H9 (cell line): ENCODE data around the gene SSRP1. TPM values are rescaled to one million over a fixed set of nuclear protein-coding genes. Genes with fewer than 3 reads are reported as not detected.

Experiments
- DNase-seq: peaks from one replicate; pipeline ENCODE4 v3.0.0-alpha.2; 2017
- H2AFZ ChIP-seq: one replicate; pipeline ENCODE4 v1.6.1; 2013; ENCODE audit warnings: mild to moderate bottlenecking, low read length, control low read depth, moderate library complexity
- H2AK5ac ChIP-seq: 2 replicates; pipeline ENCODE4 v1.6.1; 2013; ENCODE audit warnings: low read length, control low read depth, mixed read lengths; ENCODE audit not compliant: insufficient read length
- H2BK120ac ChIP-seq: one replicate; pipeline ENCODE4 v1.6.1; 2013; ENCODE audit warnings: low read depth, mild to moderate bottlenecking, low read length, control low read depth, inconsistent platforms; ENCODE audit not compliant: poor library complexity, severe bottlenecking
- H2BK12ac ChIP-seq: 2 replicates; pipeline ENCODE4 v1.6.1; 2013; ENCODE audit warnings: low read length, control low read depth, mixed read lengths, low read depth; ENCODE audit not compliant: insufficient read length
- H2BK15ac ChIP-seq: 2 replicates; pipeline ENCODE4 v1.6.1; 2013; ENCODE audit warnings: low read depth, low read length, control low read depth
- H2BK20ac ChIP-seq: one replicate; pipeline ENCODE4 v1.6.1; 2013; ENCODE audit warnings: low read depth, mild to moderate bottlenecking, low read length, control low read depth, inconsistent platforms; ENCODE audit not compliant: poor library complexity, severe bottlenecking
- H2BK5ac ChIP-seq: 2 replicates; pipeline ENCODE4 v1.6.1; 2013; ENCODE audit warnings: low read length, control low read depth, mixed read lengths; ENCODE audit not compliant: insufficient read length
- H3K14ac ChIP-seq: 2 replicates; pipeline ENCODE4 v1.6.1; 2013; ENCODE audit warnings: low read length, control low read depth; ENCODE audit not compliant: insufficient read depth
- H3K18ac ChIP-seq: 2 replicates; pipeline ENCODE4 v1.6.1; 2013; ENCODE audit warnings: low read depth, mild to moderate bottlenecking, mixed read lengths, low read length, control low read depth; ENCODE audit not compliant: insufficient read length
- H3K23ac ChIP-seq: 2 replicates; pipeline ENCODE4 v1.6.1; 2013; ENCODE audit warnings: low read length, control low read depth, mixed read lengths, low read depth; ENCODE audit not compliant: insufficient read length
- H3K23me2 ChIP-seq: 2 replicates; pipeline ENCODE4 v1.6.1; 2013; ENCODE audit warnings: low read depth, mild to moderate bottlenecking, mixed read lengths, low read length, control low read depth; ENCODE audit not compliant: insufficient read length, poor library complexity, severe bottlenecking
- H3K27ac ChIP-seq: 2 replicates; pipeline ENCODE4 v1.5.1; 2013; ENCODE audit warnings: low read length, control low read depth, mixed read lengths, low read depth; ENCODE audit not compliant: insufficient read length
- H3K27me3 ChIP-seq: 2 replicates; pipeline ENCODE4 v1.6.1; 2013; ENCODE audit warnings: low read length, control low read depth, inconsistent platforms; ENCODE audit not compliant: insufficient read depth
- H3K4ac ChIP-seq: 2 replicates; pipeline ENCODE4 v1.6.1; 2013; ENCODE audit warnings: low read depth, mild to moderate bottlenecking, control low read depth, inconsistent platforms, low read length, moderate library complexity
- H3K4me1 ChIP-seq: 2 replicates; pipeline ENCODE4 v1.6.1; 2013; ENCODE audit warnings: low read length, control low read depth, inconsistent platforms; ENCODE audit not compliant: insufficient read depth
- H3K4me2 ChIP-seq: 2 replicates; pipeline ENCODE4 v1.6.1; 2013; ENCODE audit warnings: low read length, control low read depth, mixed read lengths; ENCODE audit not compliant: insufficient read length, insufficient read depth
- H3K56ac ChIP-seq: 2 replicates; pipeline ENCODE4 v1.6.1; 2013; ENCODE audit warnings: low read depth, mild to moderate bottlenecking, mixed read lengths, low read length, control low read depth; ENCODE audit not compliant: insufficient read length
- H3K79me1 ChIP-seq: 2 replicates; pipeline ENCODE4 v1.6.1; 2013; ENCODE audit warnings: low read depth, mild to moderate bottlenecking, moderate library complexity, low read length, control low read depth, inconsistent platforms; ENCODE audit not compliant: insufficient read depth, poor library complexity, severe bottlenecking
- H3K79me2 ChIP-seq: 2 replicates; pipeline ENCODE4 v1.6.1; 2013; ENCODE audit warnings: low read length, control low read depth, inconsistent platforms; ENCODE audit not compliant: insufficient read depth
- H3K9ac ChIP-seq: 2 replicates; pipeline ENCODE4 v1.6.1; 2013; ENCODE audit warnings: low read length, control low read depth, mixed read lengths; ENCODE audit not compliant: insufficient read length; ENCODE audit errors: extremely low read depth
- H3K9me3 ChIP-seq: one replicate; pipeline ENCODE4 v1.6.1; 2013; ENCODE audit warnings: low read depth, low read length, inconsistent platforms; ENCODE audit not compliant: control insufficient read depth
- H3T11ph ChIP-seq: one replicate; pipeline ENCODE4 v1.6.1; 2013; ENCODE audit warnings: mild to moderate bottlenecking, low read length, control low read depth, inconsistent platforms
- H4K20me1 ChIP-seq: one replicate; pipeline ENCODE4 v1.6.1; 2013; ENCODE audit not compliant: control insufficient read depth, insufficient read length, insufficient read depth
- H4K5ac ChIP-seq: 2 replicates; pipeline ENCODE4 v1.6.1; 2013; ENCODE audit warnings: low read depth, mild to moderate bottlenecking, mixed read lengths, low read length, control low read depth; ENCODE audit not compliant: insufficient read length
- H4K8ac ChIP-seq: replicated peaks from 2 replicates; pipeline ENCODE4 v1.6.1; 2013; ENCODE audit warnings: low read length, control low read depth, mixed read lengths, low read depth; ENCODE audit not compliant: insufficient read length
- H4K91ac ChIP-seq: 2 replicates; pipeline ENCODE4 v1.6.1; 2013; ENCODE audit warnings: low read depth, mild to moderate bottlenecking, moderate library complexity, mixed read lengths, low read length, control low read depth; ENCODE audit not compliant: insufficient read length
- H3K27ac Mint-ChIP-seq, 3 experiments: 2 replicates in 2 of 3; 3 replicates in 1 of 3; pipeline ENCODE4 v1.8.0; 2020 to 2021; ENCODE audit warnings: mixed read lengths in 3 of 3, mild to moderate bottlenecking in 1 of 3, moderate library complexity in 1 of 3
- H3K27me3 Mint-ChIP-seq: 2 replicates; pipeline ENCODE4 v1.8.0; 2021; ENCODE audit warnings: low read depth, mild to moderate bottlenecking, moderate library complexity, mixed read lengths
- H3K36me3 Mint-ChIP-seq, 3 experiments: 2 replicates in 2 of 3; 3 replicates in 1 of 3; pipeline ENCODE4 v1.8.0; 2020 to 2021; ENCODE audit warnings: low read depth in 3 of 3, mixed read lengths in 3 of 3; ENCODE audit not compliant: insufficient read depth in 1 of 3
- H3K4me1 Mint-ChIP-seq, 2 experiments: 2 replicates each; pipeline ENCODE4 v1.8.0; 2020; ENCODE audit warnings: mixed read lengths in 2 of 2
- H3K4me3 Mint-ChIP-seq, 2 experiments: 2 replicates in 1 of 2; 3 replicates in 1 of 2; pipeline ENCODE4 v1.8.0; 2020 to 2021; ENCODE audit warnings: mild to moderate bottlenecking in 2 of 2, mixed read lengths in 2 of 2, moderate library complexity in 1 of 2
- H3K9me3 Mint-ChIP-seq, 2 experiments: 2 replicates in 1 of 2; 3 replicates in 1 of 2; pipeline ENCODE4 v1.8.0; 2020; ENCODE audit warnings: mild to moderate bottlenecking in 2 of 2, mixed read lengths in 2 of 2, moderate library complexity in 1 of 2
- CTCF ChIP-seq: fragments of 200-600 bp; sonication (generic); conservative IDR thresholded peaks from 3 replicates; pipeline ENCODE4 v1.8.0; 2021; ENCODE audit warnings: antibody characterized with exemption, mild to moderate bottlenecking
- WGBS: extraction: QIAGEN DNeasy Blood & Tissue Kit; methylation state at CpG from one replicate; pipeline ENCODE4 v1.1.7; 2013; ENCODE audit warnings: missing lambda C conversion rate, low lambda C conversion rate, mixed read lengths; ENCODE audit not compliant: insufficient read length; ENCODE audit errors: extremely low coverage; 5-methylcytosine and 5-hydroxymethylcytosine counted together
- total RNA-seq: library from RNA; stranded (reverse); gene quantifications from 2 replicates; pipeline ENCODE4 v1.2.1, GENCODE V29; 2021

The SSRP1 gene
- total RNA-seq, 1 experiment from 2014 or later, result 202 TPM

GRCh38 chr11:57313788-57314135, 21.9 kb downstream of the SSRP1 start:
- no peaks in the 10 kb centered on the region for H4K20me1 ChIP-seq
- no peak overlapping the region for H3K27ac ChIP-seq
- no peak overlapping the region for H4K91ac ChIP-seq
- no peak overlapping the region for H2AFZ ChIP-seq
- Mint-ChIP-seq H3K4me3 (peak overlapping the region in 1 of 2 experiments; percentile 13; a peak in 1 of 5 replicates), H3K4me1 (peaks cover 18 to 21% of the 10 kb centered on the region in 2 experiments), H3K27me3 (no peaks in the 10 kb centered on the region), H3K36me3 (peaks cover 24 to 36% (median 33%) of the 10 kb centered on the region in 3 experiments), H3K9me3 (no peaks in the 10 kb centered on the region), H3K27ac (peak overlapping the region in 2 of 3 experiments; percentile 56 to 76; a peak in 4 of 7 replicates)
- H3K4me1 ChIP-seq, result peaks cover 21% of the 10 kb centered on the region
- no peak overlapping the region for H4K5ac ChIP-seq
- H4K8ac ChIP-seq, result no peak overlapping the region
- no peak for DNase-seq
- no peak overlapping the region for H2BK12ac ChIP-seq
- H3K56ac ChIP-seq, result no peak overlapping the region
- no peak overlapping the region for H3K23ac ChIP-seq
- H3K9me3 ChIP-seq, result no peaks in the 10 kb centered on the region
- H3K9ac ChIP-seq, result no peak overlapping the region
- no peak overlapping the region for H2BK5ac ChIP-seq
- H3K23me2 ChIP-seq, result peaks cover 6% of the 10 kb centered on the region
- H3K79me2 ChIP-seq, result peaks cover 2% of the 10 kb centered on the region; the same call in 1 of the 2 replicates
- no peak overlapping the region for H2BK20ac ChIP-seq
- no peak for TF ChIP-seq CTCF
- H3K4me2 ChIP-seq, result no peak overlapping the region
- H2AK5ac ChIP-seq, result no peak overlapping the region
- H3T11ph ChIP-seq, result no peak overlapping the region
- no peak overlapping the region for H3K14ac ChIP-seq
- no peak overlapping the region for H3K4ac ChIP-seq
- no peaks in the 10 kb centered on the region for H3K27me3 ChIP-seq
- no peak overlapping the region for H2BK120ac ChIP-seq
- no peak overlapping the region for H2BK15ac ChIP-seq
- no peaks in the 10 kb centered on the region for H3K79me1 ChIP-seq
- no peak overlapping the region for H3K18ac ChIP-seq
- no CpG with 5 or more reads among the region's 8 CpGs for WGBS
